ENCODE measurements around the gene KCTD17. TPM values are rescaled to one million over a fixed set of nuclear protein-coding genes. Genes with fewer than 3 reads are reported as not detected.

Gene KCTD17
- total and polyA plus RNA-seq, 2 of the 13 experiments (the other 11 are each of a cell fraction or from before 2014, with no cell fraction given) = 5.3 to 11.7 TPM

DNA sequence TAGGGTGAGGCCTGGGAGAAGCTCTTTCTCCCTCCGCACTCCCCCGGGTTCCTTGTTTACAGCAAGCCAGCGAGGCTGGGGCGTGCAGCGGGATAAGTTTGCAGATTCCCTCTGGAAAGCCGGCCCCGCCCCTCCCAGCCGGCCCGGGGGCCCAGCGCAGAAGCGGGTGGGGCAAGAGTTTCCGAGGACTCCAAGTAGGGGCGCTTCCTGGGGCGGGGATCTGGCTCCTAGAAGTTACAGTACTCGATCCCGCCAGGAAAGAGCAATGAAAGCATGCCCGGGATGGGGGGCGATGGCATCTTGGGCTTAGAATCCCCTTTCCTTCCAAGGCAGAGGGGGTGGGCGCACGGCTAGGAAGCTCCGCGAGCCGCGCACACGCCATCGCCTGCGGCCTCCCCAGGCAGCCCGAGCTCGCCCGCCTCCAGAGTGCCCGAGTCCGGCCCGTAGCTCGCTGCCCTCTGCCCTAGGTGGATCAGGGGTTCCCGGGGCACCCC lies 32.7 kb upstream of the KCTD17 start (continued):
- TF ChIP-seq, protein P1, sequence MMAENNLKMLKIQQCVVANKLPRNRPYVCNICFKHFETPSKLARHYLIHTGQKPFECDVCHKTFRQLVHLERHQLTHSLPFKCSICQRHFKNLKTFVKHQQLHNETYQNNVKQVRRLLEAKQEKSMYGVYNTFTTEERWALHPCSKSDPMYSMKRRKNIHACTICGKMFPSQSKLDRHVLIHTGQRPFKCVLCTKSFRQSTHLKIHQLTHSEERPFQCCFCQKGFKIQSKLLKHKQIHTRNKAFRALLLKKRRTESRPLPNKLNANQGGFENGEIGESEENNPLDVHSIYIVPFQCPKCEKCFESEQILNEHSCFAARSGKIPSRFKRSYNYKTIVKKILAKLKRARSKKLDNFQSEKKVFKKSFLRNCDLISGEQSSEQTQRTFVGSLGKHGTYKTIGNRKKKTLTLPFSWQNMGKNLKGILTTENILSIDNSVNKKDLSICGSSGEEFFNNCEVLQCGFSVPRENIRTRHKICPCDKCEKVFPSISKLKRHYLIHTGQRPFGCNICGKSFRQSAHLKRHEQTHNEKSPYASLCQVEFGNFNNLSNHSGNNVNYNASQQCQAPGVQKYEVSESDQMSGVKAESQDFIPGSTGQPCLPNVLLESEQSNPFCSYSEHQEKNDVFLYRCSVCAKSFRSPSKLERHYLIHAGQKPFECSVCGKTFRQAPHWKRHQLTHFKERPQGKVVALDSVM (CRISPR knock-in tag; IDR thresholded peaks at IDR 0.05) = peak; percentile 47; the same call in 1 of the 2 replicates
- peak; percentile 48 for TF ChIP-seq RBM39 (IDR thresholded peaks at IDR 0.05; ENCODE audit: low read depth, low read length, poor library complexity, severe bottlenecking)
- TF ChIP-seq, protein P2, sequence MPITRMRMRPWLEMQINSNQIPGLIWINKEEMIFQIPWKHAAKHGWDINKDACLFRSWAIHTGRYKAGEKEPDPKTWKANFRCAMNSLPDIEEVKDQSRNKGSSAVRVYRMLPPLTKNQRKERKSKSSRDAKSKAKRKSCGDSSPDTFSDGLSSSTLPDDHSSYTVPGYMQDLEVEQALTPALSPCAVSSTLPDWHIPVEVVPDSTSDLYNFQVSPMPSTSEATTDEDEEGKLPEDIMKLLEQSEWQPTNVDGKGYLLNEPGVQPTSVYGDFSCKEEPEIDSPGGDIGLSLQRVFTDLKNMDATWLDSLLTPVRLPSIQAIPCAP (CRISPR knock-in tag; IDR thresholded peaks at IDR 0.05; ENCODE audit: low read depth) = no peak
- TF ChIP-seq ZKSCAN5 (CRISPR knock-in tag; IDR thresholded peaks at IDR 0.05) = no peak
- TF ChIP-seq ZSCAN21 (CRISPR knock-in tag; IDR thresholded peaks at IDR 0.05; ENCODE audit: borderline replicate concordance) = peak; percentile 27; the same call in 1 of the 2 replicates
- TF ChIP-seq SALL1 (CRISPR knock-in tag; IDR thresholded peaks at IDR 0.05) = no peak; the same call in 1 of the 2 replicates
- no peak for TF ChIP-seq NR2F1 (CRISPR knock-in tag; IDR thresholded peaks at IDR 0.05)
- no peak for TF ChIP-seq ZNF724P (CRISPR knock-in tag; IDR thresholded peaks at IDR 0.05; ENCODE audit: borderline replicate concordance)
- no peak for TF ChIP-seq SRF (IDR thresholded peaks at IDR 0.05; ENCODE audit: low read depth, low read length)
- TF ChIP-seq ZNF225 (CRISPR knock-in tag; IDR thresholded peaks at IDR 0.05) = no peak
- no peak for TF ChIP-seq TEAD2 (CRISPR knock-in tag; IDR thresholded peaks at IDR 0.05)
- TF ChIP-seq ARID5B (CRISPR knock-in tag; IDR thresholded peaks at IDR 0.05) = peak; percentile 27; the same call in 1 of the 2 replicates
- TF ChIP-seq ZNF431 (CRISPR knock-in tag; IDR thresholded peaks at IDR 0.05; ENCODE audit: borderline replicate concordance, low read depth) = 0 out of 2 replicates have a peak, but pooled peaks have one; percentile 25
- no peak for TF ChIP-seq ZFY (CRISPR knock-in tag; IDR thresholded peaks at IDR 0.05)
- no peak for TF ChIP-seq NCOA2 (CRISPR knock-in tag; IDR thresholded peaks at IDR 0.05)
- no peak for TF ChIP-seq ZFP36L1 (CRISPR knock-in tag; IDR thresholded peaks at IDR 0.05)
- no peak for TF ChIP-seq MNT (IDR thresholded peaks at IDR 0.05)
- TF ChIP-seq ZC3H13 (CRISPR knock-in tag; IDR thresholded peaks at IDR 0.05) = no peak
- TF ChIP-seq NR2F2 (IDR thresholded peaks at IDR 0.05; ENCODE audit: borderline replicate concordance, low read depth) = no peak
- TF ChIP-seq, protein P3, sequence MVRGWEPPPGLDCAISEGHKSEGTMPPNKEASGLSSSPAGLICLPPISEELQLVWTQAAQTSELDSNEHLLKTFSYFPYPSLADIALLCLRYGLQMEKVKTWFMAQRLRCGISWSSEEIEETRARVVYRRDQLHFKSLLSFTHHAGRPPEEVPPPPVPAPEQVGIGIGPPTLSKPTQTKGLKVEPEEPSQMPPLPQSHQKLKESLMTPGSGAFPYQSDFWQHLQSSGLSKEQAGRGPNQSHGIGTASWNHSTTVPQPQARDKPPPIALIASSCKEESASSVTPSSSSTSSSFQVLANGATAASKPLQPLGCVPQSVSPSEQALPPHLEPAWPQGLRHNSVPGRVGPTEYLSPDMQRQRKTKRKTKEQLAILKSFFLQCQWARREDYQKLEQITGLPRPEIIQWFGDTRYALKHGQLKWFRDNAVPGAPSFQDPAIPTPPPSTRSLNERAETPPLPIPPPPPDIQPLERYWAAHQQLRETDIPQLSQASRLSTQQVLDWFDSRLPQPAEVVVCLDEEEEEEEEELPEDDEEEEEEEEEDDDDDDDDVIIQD (CRISPR knock-in tag; IDR thresholded peaks at IDR 0.05; ENCODE audit: low read depth) = no peak
- no peak for TF ChIP-seq ZNF713 (CRISPR knock-in tag; IDR thresholded peaks at IDR 0.05)
